Right lobe of liver (tissue), 6 donors: ENCODE data around the gene SSBP3. TPM values are rescaled to one million over a fixed set of nuclear protein-coding genes. Genes with fewer than 3 reads are reported as not detected.
A peak's percentile ranks its signal among the peaks of the same experiment; 100 is the strongest.
"Not testable (repeated sequence)": the region's sequence is repeated elsewhere in the genome, so short reads cannot be mapped to it uniquely, and the experiment has no call there.

Source experiments
- ATAC-seq, 4 donors: fragments of 200-7000 bp; cut with Tn5 transposase; one replicate each; pipeline ENCODE4 v1.9.1; 2020; ENCODE audit warnings: mild to moderate bottlenecking in 4 of 4, moderate library complexity in 4 of 4
- DNase-seq, 3 donors: peaks; one replicate each; pipeline ENCODE4 v3.0.0-alpha.2; 2020
- H3K27ac ChIP-seq, 3 donors: fragments of 200-600 bp; one replicate each; pipeline ENCODE4 v1.8.0; 2022
- H3K27me3 ChIP-seq, 2 donors: fragments of 200-600 bp; one replicate each; pipeline ENCODE4 v1.8.0; 2022
- H3K36me3 ChIP-seq, 4 donors: fragments of 200-600 bp; sonication (generic) in 1 of 4; one replicate each; pipeline versions ENCODE4 v1.5.1 to v1.8.0; 2017 to 2022; ENCODE audit warnings: control low read depth in 1 of 4
- H3K4me1 ChIP-seq, 4 donors: fragments of 200-600 bp; sonication (generic) in 1 of 4; one replicate each; pipeline versions ENCODE4 v1.5.1 to v1.8.0; 2017 to 2022; ENCODE audit warnings: control low read depth in 1 of 4
- H3K4me3 ChIP-seq, 3 donors: fragments of 200-600 bp; one replicate each; pipeline ENCODE4 v1.8.0; 2022
- H3K9me3 ChIP-seq, 4 donors: fragments of 200-600 bp; sonication (generic) in 1 of 4; one replicate each; pipeline versions ENCODE4 v1.5.1 to v1.8.0; 2017 to 2022; ENCODE audit warnings: control low read depth in 1 of 4
- CTCF ChIP-seq, 4 donors: fragments of 200-600 bp in 3 of 4; fragments of 450-650 bp in 1 of 4; IDR thresholded peaks; one replicate each; pipeline versions ENCODE4 v1.5.1 to v1.8.0; 2016 to 2022; ENCODE audit warnings: antibody characterized with exemption in 4 of 4, mild to moderate bottlenecking in 2 of 4
- POLR2A ChIP-seq: fragments of 450-650 bp; IDR thresholded peaks from one replicate; pipeline ENCODE4 v1.6.1; 2017; ENCODE audit warnings: antibody characterized with exemption, mild to moderate bottlenecking
- WGBS: methylation state at CpG from one replicate; pipeline ENCODE4 v1.1.6; 2018; ENCODE audit warnings: low coverage, low lambda C conversion rate; ENCODE audit not compliant: insufficient coverage; ENCODE audit errors: missing lambda C conversion rate; 5-methylcytosine and 5-hydroxymethylcytosine counted together
- intact Hi-C, 2 donors: fragments of 100-400 bp; cut with DNase I; formaldehyde crosslinking; loops; one replicate each; pipeline versions ENCODE4 v1.11.2 to v1.14.1; 2022
- total RNA-seq, 6 experiments: library from RNA; depleted of rRNA in 2 of 6; stranded (reverse); fragments of >200 nt in 2 of 6; fragmentation: NEBNext Ultra II Directional in 3 of 6; extraction: Animal tissue kit (Norgen Biotek cat#: 25700) in 3 of 6; gene quantifications; one replicate each; pipeline versions ENCODE4 v1.1.0 to v1.2.4, GENCODE V29; 2016 to 2023
- donor health status: DM: no; HTN: yes; CAD: no.
- donor health status: DM: no; HTN: no; CAD: no.
- donor health status: DM: no; HTN: no; CAD: no.
- donor health status: DM: no; HTN: yes; CAD: no.
- donor health status: DM: no; HTN: yes; CAD: no.

Gene SSBP3
- total RNA-seq, 6 experiments from 2014 or later, result 19.4 to 34.1 (median 24.4) TPM

- ATAC-seq (peak; percentile 33 to 46 (median 41)), DNase-seq (no peak)
- 86% methylated on average over 2 of the region's 12 CpGs for WGBS
These were observed 167.7 kb downstream of the SSBP3 start for GRCh38 chr1:54238353-54239034.

GRCh38 chr1:54237586-54237985 is 168.6 kb downstream of the SSBP3 start:
- no peaks in the 10 kb centered on the region for H3K4me1 ChIP-seq
- intact Hi-C loops, result no loop called here
- peaks cover 0 to 33% (median 10%) of the 10 kb centered on the region in 4 donors for H3K36me3 ChIP-seq
- H3K27me3 ChIP-seq, result no peaks in the 10 kb centered on the region
- H3K27ac ChIP-seq, result no peak overlapping the region
- ATAC-seq (no peak), DNase-seq (no peak)
- over 99% methylated on average over 10 of the region's 10 CpGs for WGBS
- no peak for TF ChIP-seq CTCF (IDR thresholded peaks at IDR 0.05)
- TF ChIP-seq POLR2A, result no peak
- H3K9me3 ChIP-seq, result no peaks in the 10 kb centered on the region
- no peak overlapping the region for H3K4me3 ChIP-seq

More at GRCh38 chr1:54238353-54239034, 167.7 kb downstream of the SSBP3 start:
- Histone ChIP-seq H3K9me3 (no peaks in the 10 kb centered on the region), H3K4me1 (no peaks in the 10 kb centered on the region), H3K27me3 (no peaks in the 10 kb centered on the region), H3K36me3 (peaks cover 0 to 33% (median 10%) of the 10 kb centered on the region in 4 donors), H3K27ac (no peak overlapping the region), H3K4me3 (no peak overlapping the region)
- TF ChIP-seq POLR2A (no peak), CTCF (IDR thresholded peaks at IDR 0.05) (no peak)
- intact Hi-C loops, result no loop called here

- TF ChIP-seq POLR2A (no peak), CTCF (IDR thresholded peaks at IDR 0.05) (no peak)
- H3K4me1 ChIP-seq, result no peaks in the 10 kb centered on the region
- 48% methylated on average over 2 of the region's 2 CpGs for WGBS
- no peaks in the 10 kb centered on the region for H3K27me3 ChIP-seq
- no peak overlapping the region for H3K27ac ChIP-seq
- H3K9me3 ChIP-seq, result no peaks in the 10 kb centered on the region
- no peak overlapping the region for H3K4me3 ChIP-seq
- peaks cover 0 to 29% (median 7%) of the 10 kb centered on the region in 4 donors for H3K36me3 ChIP-seq
- intact Hi-C loops, result no loop called here
- peak in 1 of 3 donors; percentile 5 for DNase-seq
- ATAC-seq, result no peak
These were observed 171.9 kb downstream of the SSBP3 start for GRCh38 chr1:54234284-54234683.

- H3K27ac ChIP-seq, DNase-seq, H3K4me3 ChIP-seq, H3K9me3 ChIP-seq, H3K27me3 ChIP-seq, ATAC-seq, H3K4me1 ChIP-seq, intact Hi-C loops: not testable (repeated sequence)
- H3K36me3 ChIP-seq, result peaks cover 0 to 19% (median 7%) of the 10 kb centered on the region in 4 donors
- WGBS, result no CpG with 5 or more reads among the region's 33 CpGs
These were observed 173.0 kb downstream of the SSBP3 start for GRCh38 chr1:54233196-54233595.

GRCh38 chr1:54230507-54231339 is 175.5 kb downstream of the SSBP3 start:
- H3K9me3 ChIP-seq, result no peaks in the 10 kb centered on the region
- no peaks in the 10 kb centered on the region for H3K36me3 ChIP-seq
- DNase-seq, result no peak
- no peak overlapping the region for H3K4me3 ChIP-seq
- H3K4me1 ChIP-seq, result no peaks in the 10 kb centered on the region
- no peaks in the 10 kb centered on the region for H3K27me3 ChIP-seq
- no peak for ATAC-seq
- no peak for TF ChIP-seq CTCF (IDR thresholded peaks at IDR 0.05)
- intact Hi-C loops, result no loop called here
- no peak overlapping the region for H3K27ac ChIP-seq
- 62% methylated on average over 14 of the region's 15 CpGs for WGBS
